ENCODE results near the gene DNAL4.

DNA sequence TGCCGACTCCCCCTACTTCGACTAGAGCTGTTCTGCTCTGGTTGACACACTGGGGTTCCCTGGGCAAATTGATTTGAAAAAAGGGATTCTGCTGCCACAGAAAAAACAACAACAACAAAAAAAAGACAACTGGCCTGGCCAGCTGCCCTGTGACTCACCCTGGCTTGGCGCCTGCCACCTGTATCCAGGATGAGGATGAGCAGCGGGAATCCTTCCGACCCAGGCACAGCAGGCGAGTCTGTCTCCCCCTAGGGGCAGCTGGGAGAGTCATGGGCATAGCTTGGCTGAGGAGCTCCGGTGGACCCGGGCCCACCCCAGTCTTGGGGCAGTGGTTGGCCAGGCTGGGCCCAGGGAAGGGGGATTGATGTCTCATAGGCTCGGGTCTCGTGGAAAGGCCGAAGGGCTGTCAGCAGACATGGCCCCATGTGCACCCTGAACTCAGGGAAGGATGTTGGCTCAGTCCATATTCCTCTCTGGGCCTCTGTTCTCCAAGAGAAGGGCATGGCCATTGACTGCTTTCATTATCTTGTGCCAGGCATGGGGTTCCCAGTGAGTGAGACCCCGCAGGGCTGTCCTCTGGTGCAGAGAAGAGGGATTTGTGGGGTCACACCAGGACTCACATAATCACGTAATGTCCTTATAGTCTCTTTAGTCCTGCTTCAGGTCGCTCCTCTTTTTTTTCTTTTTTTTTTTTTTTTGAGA is 27.7 kb downstream of the DNAL4 start:
- TF ChIP-seq, protein P1, sequence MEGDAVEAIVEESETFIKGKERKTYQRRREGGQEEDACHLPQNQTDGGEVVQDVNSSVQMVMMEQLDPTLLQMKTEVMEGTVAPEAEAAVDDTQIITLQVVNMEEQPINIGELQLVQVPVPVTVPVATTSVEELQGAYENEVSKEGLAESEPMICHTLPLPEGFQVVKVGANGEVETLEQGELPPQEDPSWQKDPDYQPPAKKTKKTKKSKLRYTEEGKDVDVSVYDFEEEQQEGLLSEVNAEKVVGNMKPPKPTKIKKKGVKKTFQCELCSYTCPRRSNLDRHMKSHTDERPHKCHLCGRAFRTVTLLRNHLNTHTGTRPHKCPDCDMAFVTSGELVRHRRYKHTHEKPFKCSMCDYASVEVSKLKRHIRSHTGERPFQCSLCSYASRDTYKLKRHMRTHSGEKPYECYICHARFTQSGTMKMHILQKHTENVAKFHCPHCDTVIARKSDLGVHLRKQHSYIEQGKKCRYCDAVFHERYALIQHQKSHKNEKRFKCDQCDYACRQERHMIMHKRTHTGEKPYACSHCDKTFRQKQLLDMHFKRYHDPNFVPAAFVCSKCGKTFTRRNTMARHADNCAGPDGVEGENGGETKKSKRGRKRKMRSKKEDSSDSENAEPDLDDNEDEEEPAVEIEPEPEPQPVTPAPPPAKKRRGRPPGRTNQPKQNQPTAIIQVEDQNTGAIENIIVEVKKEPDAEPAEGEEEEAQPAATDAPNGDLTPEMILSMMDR (IDR thresholded peaks at IDR 0.05): peak; percentile 33 to 71 (median 57)
- TF ChIP-seq POLR2A (IDR thresholded peaks at IDR 0.05): no peak
